A673 (cell line): ENCODE measurements around the gene DDX41. TPM values are rescaled to one million over a fixed set of nuclear protein-coding genes. Genes with fewer than 3 reads are reported as not detected.

Source experiments
- BruUV-seq: library from RNA; stranded (reverse); fragments of 400-500 nt; replicated peaks from 2 replicates; lab custom pipeline; 2021; lab: Mats Ljungman, UMichigan
- CTCF ChIA-PET: fragments of 300-600 bp; sonication (Branson Sonifier 250); formaldehyde crosslinking; loops from one replicate; lab custom pipeline; 2022; ENCODE audit warnings: antibody characterized with exemption; lab: Charles Lee
- POLR2A ChIA-PET: fragments of 300-600 bp; sonication (Branson Sonifier 250); formaldehyde crosslinking; loops from one replicate; lab custom pipeline; 2022; ENCODE audit warnings: antibody characterized with exemption; ENCODE audit not compliant: low non-redundant PET; lab: Charles Lee
- DNase-seq: peaks from one replicate; pipeline ENCODE4 v3.0.0-alpha.2; 2015; ENCODE audit warnings: low spot score
- H3K27ac ChIP-seq: fragments of 200-600 bp; sonication (generic); 2 replicates; pipeline ENCODE4 v1.5.1; 2016; ENCODE audit warnings: mixed run types, low read depth, mild to moderate bottlenecking, mixed read lengths, antibody characterized with exemption, low read length; ENCODE audit not compliant: poor library complexity, severe bottlenecking
- H3K27me3 ChIP-seq: fragments of 200-600 bp; sonication (generic); replicated peaks from 2 replicates; pipeline ENCODE4 v1.6.1; 2017; ENCODE audit warnings: mixed run types, low read depth, mild to moderate bottlenecking, mixed read lengths, antibody characterized with exemption, low read length; ENCODE audit not compliant: insufficient read depth, poor library complexity
- H3K36me3 ChIP-seq: fragments of 200-600 bp; sonication (generic); 2 replicates; pipeline ENCODE4 v1.6.1; 2016; ENCODE audit warnings: mixed run types, mild to moderate bottlenecking, mixed read lengths, antibody characterized with exemption, low read length; ENCODE audit not compliant: insufficient read depth, poor library complexity, severe bottlenecking
- H3K4me1 ChIP-seq: fragments of 200-600 bp; sonication (generic); 2 replicates; pipeline ENCODE4 v1.6.1; 2017; ENCODE audit warnings: mixed run types, mild to moderate bottlenecking, mixed read lengths, antibody characterized with exemption, low read length; ENCODE audit not compliant: insufficient read depth, poor library complexity, severe bottlenecking
- H3K4me3 ChIP-seq: fragments of 200-600 bp; sonication (generic); 2 replicates; pipeline ENCODE4 v1.5.1; 2016; ENCODE audit warnings: low read depth, mixed run types, mild to moderate bottlenecking, mixed read lengths, low read length; ENCODE audit not compliant: poor library complexity, severe bottlenecking
- H3K9me3 ChIP-seq: fragments of 200-600 bp; sonication (generic); 2 replicates; pipeline ENCODE4 v1.6.1; 2016; ENCODE audit warnings: mixed run types, low read depth, mild to moderate bottlenecking, mixed read lengths, antibody characterized with exemption, low read length; ENCODE audit not compliant: poor library complexity, severe bottlenecking
- EZH2 ChIP-seq: fragments of 200-600 bp; sonication (generic); IDR thresholded peaks from 2 replicates; pipeline ENCODE4 v1.6.1; 2017; ENCODE audit warnings: borderline replicate concordance, low read depth, mild to moderate bottlenecking, mixed read lengths, antibody characterized with exemption, low read length; ENCODE audit not compliant: poor library complexity, severe bottlenecking
- intact Hi-C: fragments of 100-400 bp; cut with micrococcal nuclease; formaldehyde crosslinking; loops from one replicate; pipeline ENCODE4 v1.10.0; 2022; ENCODE audit not compliant: unreplicated experiment
- total RNA-seq: library from RNA; stranded (reverse); gene quantifications from 2 replicates; pipeline ENCODE4 v1.2.3, GENCODE V29; 2021
- TF ChIP-seq, protein P1 (sequence below): fragments of 300-800, 200-600 bp; sonication (generic); conservative IDR thresholded peaks from 2 replicates; pipeline ENCODE4 v1.5.1; 2017; ENCODE audit warnings: low read depth, mild to moderate bottlenecking, antibody characterized with exemption, low read length, moderate library complexity, mixed read lengths

DDX41 gene
- total RNA-seq, 1 experiment from 2014 or later: 82.3 TPM

DNA sequence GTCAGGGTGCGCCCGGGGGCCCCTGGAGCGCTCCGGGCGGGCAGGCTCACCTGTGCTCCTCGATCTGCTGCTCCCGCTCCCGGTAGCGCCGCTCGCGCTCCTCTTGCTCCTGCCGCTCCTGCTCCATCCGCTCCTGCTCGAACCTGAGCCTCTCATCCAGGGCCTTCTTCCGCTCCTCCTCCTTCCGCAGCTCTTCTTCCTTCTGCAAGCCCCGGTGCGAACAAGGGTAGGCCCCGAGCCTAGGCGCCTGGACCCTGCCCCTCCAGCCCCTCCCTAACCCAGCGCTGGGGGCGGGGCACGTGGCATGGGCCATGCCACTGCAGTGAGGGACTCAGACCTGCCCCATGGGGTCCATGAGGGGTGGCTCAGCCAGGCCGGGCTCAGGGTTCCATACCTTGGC lies 49.9 kb downstream of the DDX41 start:
- Histone ChIP-seq H3K9me3 (no peaks in the 10 kb centered on the region), H3K27me3 (no peaks in the 10 kb centered on the region), H3K27ac (no peak overlapping the region), H3K4me3 (no peak overlapping the region), H3K36me3 (peaks cover 61% of the 10 kb centered on the region), H3K4me1 (peaks cover 19% of the 10 kb centered on the region)
- ChIA-PET CTCF (no interaction called here), POLR2A (no interaction called here)
- no TSS peak for BruUV-seq
- DNase-seq: no peak
- intact Hi-C loops: no loop called here
- TF ChIP-seq, protein P1, sequence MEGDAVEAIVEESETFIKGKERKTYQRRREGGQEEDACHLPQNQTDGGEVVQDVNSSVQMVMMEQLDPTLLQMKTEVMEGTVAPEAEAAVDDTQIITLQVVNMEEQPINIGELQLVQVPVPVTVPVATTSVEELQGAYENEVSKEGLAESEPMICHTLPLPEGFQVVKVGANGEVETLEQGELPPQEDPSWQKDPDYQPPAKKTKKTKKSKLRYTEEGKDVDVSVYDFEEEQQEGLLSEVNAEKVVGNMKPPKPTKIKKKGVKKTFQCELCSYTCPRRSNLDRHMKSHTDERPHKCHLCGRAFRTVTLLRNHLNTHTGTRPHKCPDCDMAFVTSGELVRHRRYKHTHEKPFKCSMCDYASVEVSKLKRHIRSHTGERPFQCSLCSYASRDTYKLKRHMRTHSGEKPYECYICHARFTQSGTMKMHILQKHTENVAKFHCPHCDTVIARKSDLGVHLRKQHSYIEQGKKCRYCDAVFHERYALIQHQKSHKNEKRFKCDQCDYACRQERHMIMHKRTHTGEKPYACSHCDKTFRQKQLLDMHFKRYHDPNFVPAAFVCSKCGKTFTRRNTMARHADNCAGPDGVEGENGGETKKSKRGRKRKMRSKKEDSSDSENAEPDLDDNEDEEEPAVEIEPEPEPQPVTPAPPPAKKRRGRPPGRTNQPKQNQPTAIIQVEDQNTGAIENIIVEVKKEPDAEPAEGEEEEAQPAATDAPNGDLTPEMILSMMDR: no peak
- no peak for TF ChIP-seq EZH2

DNA sequence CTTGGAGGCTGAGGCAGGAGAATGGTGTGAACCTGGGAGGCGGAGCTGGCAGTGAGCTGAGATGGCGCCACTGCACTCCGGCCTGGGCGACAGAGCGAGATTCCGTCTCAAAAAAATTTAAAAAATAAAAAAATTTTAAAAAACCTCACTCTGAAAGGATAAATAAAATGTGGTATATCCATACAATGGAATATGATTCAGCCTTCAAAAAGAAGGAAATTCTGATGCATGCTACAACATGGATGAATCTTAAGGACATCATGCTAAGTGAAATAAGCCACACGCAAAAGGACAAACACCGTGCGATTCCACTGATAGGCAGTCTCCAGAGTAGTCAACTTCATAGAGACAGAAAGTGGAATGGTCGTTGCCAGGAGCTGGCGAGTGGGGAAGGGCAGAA lies 51.7 kb downstream of the DDX41 start:
- peaks cover 60% of the 10 kb centered on the region for H3K36me3 ChIP-seq
- no peak overlapping the region for H3K27ac ChIP-seq
- intact Hi-C loops: no loop called here
- peaks cover under 1% of the 10 kb centered on the region for H3K4me1 ChIP-seq
- TF ChIP-seq, protein P1: no peak
- TF ChIP-seq EZH2: no peak
- POLR2A ChIA-PET: no interaction called here
- no peak overlapping the region for H3K4me3 ChIP-seq
- no TSS peak for BruUV-seq
- H3K27me3 ChIP-seq: no peaks in the 10 kb centered on the region
- no peaks in the 10 kb centered on the region for H3K9me3 ChIP-seq
- CTCF ChIA-PET: interaction anchor here (0.6 kb wide), 1 partner anchor 9 kb away, joined by 7 read pairs; no protein-coding TSS in a partner anchor
- no peak for DNase-seq

DNA sequence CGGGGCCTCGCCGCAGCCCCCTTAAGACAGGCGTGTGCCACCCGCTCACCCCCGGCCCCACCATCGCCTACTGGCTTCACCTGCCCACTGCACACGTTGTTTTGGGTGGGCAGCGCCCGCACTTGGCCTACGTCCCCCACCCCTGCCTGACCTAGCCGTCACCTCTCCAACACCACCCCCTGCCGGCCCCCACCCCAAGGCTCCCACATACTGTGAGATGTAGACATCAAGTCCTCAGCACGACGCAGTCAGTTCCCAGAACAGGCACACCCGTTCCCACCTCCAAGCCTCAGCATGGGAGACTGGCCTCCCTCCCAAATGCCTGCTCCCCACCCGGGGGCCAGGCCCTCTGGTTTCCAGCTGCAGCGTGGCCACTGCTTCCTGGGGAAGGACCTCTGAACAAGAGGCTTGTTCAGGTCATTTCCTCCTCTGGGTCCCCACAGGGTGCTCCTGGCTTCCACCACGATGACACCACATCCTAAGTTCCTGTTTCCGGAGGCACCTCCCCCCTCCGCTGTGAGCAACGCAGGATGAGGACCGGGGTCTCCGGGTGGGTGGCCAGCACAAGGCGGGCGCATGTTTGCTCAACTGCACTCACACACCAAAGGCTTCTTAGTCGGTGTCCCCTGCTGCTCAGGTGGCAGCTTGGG lies 54.6 kb downstream of the DDX41 start:
- Histone ChIP-seq H3K27ac (no peak overlapping the region), H3K4me3 (no peak overlapping the region), H3K27me3 (no peaks in the 10 kb centered on the region), H3K9me3 (no peaks in the 10 kb centered on the region), H3K4me1 (no peaks in the 10 kb centered on the region), H3K36me3 (peaks cover 64% of the 10 kb centered on the region)
- no peak for TF ChIP-seq EZH2
- CTCF ChIA-PET: no interaction called here
- BruUV-seq: no TSS peak
- no peak for DNase-seq
- POLR2A ChIA-PET: no interaction called here
- intact Hi-C loops: no loop called here

Other genes with a start within 250 kb of the DDX41 start
- 16.0 and 19.2 TPM in 2 replicates for gene RAB24, start 213.2 kb downstream of the DDX41 start, total RNA-seq
- gene PRELID1, start 213.2 kb downstream of the DDX41 start, total RNA-seq: 169 and 194 TPM in 2 replicates
- gene MXD3, start 205.1 kb downstream of the DDX41 start, total RNA-seq: 15.1 and 19.4 TPM in 2 replicates
- 97.7 and 98.4 TPM in 2 replicates for gene LMAN2, start 165.3 kb downstream of the DDX41 start, total RNA-seq
- gene RGS14, start 159.0 kb downstream of the DDX41 start, total RNA-seq: 3.1 and 6.5 TPM in 2 replicates
- not detected in 2 replicates for gene SLC34A1, start 132.5 kb downstream of the DDX41 start, total RNA-seq
- not detected in 2 replicates for gene PFN3, start 116.3 kb downstream of the DDX41 start, total RNA-seq
- gene F12, start 107.4 kb downstream of the DDX41 start, total RNA-seq: 0.81 TPM in 1 of 2 replicates, not detected in the other
- gene GRK6, start 90.3 kb downstream of the DDX41 start, total RNA-seq: 32.1 and 38.1 TPM in 2 replicates
- 3.0 and 5.3 TPM in 2 replicates for gene PRR7, start 70.1 kb downstream of the DDX41 start, total RNA-seq
- 271 and 286 TPM in 2 replicates for gene DBN1, start 43.3 kb downstream of the DDX41 start, total RNA-seq
- gene PDLIM7, start 19.4 kb downstream of the DDX41 start, total RNA-seq: 116 and 132 TPM in 2 replicates
- 13.1 and 15.0 TPM in 2 replicates for gene DOK3, start 7.1 kb downstream of the DDX41 start, total RNA-seq
- gene FAM193B, start 37.6 kb upstream of the DDX41 start, total RNA-seq: 43.8 and 53.5 TPM in 2 replicates
- gene TMED9, start 75.2 kb upstream of the DDX41 start, total RNA-seq: 88.6 and 90.1 TPM in 2 replicates
- 15.0 and 17.3 TPM in 2 replicates for gene B4GALT7, start 83.2 kb upstream of the DDX41 start, total RNA-seq